HG03135 (cell line): ENCODE measurements around the gene NDUFB8.
"Not testable (repeated sequence)": the region's sequence is repeated elsewhere in the genome, so short reads cannot be mapped to it uniquely, and the experiment has no call there.

Source experiments
- ATAC-seq: cut with Tn5 transposase; IDR thresholded peaks from one replicate; pipeline ENCODE4 v1.9.1; 2021; ENCODE audit warnings: mild to moderate bottlenecking, moderate library complexity; ENCODE audit not compliant: unreplicated experiment

The NDUFB8 gene

DNA sequence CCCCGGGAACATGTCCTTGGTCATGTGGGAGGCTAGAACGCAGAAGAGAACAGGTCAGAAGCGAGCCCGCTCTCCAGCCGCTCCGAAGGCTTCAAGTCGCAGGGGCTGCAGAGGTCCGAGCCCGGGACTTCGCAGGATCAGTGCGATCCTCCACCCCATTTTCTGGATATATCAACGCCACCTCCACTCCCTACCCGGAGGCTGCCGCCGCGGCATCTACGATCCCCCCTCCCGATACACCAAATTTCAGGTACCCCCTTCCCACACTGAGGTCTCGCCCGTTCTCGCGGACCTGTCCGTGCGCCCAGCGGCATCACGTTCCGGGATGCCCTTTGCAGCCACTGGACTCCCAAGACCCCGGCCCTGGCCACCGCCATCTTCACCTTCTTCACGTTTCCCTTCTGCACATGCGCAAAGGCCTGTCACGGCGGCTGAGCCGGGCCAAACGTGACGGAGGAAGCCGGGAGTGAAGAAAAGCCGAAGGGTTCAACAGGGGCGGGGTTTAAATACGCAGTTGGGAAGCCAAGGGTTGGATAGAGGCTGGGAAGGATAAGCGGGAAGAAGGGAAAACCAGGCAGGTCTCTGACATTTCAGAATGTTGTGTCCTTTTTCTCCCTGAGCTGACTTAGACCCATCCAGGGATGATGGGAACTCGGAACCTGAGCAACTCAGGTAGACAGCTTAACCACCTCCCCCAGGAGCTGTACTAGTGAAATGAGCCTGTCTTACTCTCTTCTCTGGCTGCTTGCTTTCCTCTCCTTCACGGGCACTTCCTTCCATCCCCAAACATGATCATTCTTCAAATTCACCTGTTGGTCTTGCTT is at the start of gene NDUFB8:
Gene NDUFB8, minus strand, starts transcription at position 397 of the 824 bp plus-strand sequence. Its CDS starts 20 bp downstream, at position 377.
- ATAC-seq = peak; percentile 61

DNA sequence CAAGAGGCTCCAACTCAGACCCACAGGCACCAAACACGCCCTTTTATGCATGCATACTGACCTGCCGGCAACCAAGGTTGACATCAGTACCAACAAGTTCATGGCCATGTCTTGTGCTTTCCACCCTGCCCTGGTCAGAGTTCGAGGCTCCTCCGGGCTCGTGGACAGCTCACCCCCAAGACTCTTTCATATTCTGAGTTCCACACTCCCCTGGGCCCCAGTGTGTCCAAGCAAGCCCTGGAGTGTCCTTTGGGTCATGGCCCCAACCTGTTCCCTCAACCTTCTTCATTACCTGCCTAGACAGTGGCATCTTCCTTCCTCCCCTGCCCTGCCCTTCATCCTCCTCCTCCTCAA is 46.6 kb upstream of the NDUFB8 start:
- ATAC-seq = no peak

DNA sequence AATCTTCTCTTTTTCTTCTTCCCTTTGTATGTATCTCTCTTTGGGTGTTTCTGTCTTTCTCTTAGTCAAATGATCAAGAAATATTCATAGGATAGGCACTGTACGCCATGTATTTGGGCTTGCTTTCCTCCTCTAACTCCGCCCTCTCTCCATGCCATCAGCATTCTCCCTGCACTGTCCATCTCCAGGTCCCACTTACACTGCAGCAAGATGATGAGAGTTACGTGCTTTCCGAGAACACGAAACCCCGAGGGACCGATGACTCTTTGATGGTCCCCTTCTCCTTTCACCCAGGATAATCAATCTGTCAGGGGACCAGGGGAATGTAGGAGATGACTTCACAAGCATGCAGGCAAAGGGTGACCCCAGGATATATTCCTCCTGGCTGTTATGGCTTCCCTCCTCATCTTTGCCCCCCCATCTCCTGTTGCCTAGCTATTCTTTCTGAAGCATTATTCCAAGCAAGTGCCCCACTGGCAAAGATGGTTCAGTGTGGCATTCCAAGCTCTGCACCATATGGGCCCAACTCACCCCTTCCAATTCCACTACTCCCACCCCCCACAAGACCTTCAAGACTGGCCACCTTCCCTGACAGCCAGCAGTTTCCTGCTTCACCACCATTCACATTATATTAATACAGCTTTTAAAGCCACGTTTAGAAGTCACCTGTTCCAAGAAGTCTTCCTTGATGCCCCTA is 46.1 kb upstream of the NDUFB8 start:
- ATAC-seq = no peak

DNA sequence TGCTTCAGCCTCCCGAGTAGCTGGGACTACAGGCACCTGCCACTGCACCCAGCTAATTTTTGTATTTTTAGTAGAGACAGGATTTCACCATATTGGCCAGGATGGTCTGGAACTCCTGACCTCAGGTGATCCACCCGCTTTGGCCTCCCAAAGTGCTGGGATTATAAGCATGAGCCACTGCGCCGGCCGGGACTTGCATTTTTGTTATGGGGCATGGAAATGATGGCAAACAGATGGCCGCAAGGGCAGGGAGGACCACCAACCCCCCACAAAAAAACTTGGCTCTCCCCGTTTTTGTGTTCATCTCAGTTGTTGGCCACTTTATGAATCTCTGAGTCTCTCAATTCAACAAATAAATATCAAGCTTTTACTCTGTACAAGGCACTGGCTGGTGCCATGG is 45.5 kb upstream of the NDUFB8 start:
- ATAC-seq = not testable (repeated sequence)

DNA sequence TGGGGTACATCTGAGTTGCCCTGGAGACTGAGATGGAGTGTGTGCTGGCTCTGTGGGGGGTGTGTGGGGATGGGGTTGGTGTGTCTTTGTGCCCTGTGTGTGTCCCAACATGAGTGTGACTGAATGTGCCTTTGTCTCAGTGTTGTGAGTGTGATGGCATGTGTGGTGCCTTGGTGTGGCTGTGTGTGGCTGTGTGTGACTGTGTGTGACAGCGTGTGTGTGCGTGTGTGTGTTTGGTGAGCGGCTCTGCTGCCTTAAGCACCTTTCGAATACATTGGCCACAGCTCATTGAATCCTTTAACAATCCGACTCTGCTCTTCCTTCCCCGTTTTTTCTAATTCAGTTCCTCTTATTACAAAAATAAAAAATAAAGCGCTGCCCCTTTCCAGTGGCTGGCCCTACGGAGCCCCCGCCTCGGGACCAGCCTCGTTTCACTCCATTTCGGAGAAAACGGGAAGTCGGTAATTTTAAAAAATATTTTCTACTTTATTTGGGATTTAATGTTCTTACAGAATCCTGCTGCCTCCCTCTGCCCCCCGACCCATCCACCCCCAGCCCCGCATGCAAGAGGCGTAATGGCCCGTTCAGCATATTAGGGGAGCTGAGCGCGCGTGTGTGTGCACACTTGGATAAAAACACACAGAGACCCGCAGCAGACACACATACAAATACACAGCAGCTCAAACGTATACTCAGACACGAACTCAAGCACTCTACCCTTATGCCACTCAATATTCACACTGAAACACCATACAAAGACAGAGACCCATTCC is 41.6 kb upstream of the NDUFB8 start:
- ATAC-seq = no peak

DNA sequence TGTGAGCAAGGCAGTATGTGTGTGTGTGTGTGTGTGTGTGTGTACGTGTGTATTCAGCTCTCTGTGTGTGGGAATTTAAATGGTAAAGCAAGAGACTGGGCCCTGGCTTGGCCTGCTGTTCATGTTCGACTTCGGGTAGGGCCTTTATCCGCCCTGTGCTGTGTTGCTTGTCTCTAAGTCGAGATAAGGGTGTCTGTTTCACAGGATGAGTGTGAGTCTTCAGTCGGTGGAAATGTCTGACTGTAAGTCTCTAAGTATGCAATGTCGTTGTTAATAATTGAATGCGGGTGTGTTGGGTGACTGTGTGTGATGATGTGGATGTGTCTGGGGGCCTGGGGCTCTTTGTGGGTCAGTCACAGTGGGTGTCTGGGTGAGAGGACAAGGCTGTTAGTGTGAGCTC is 40.8 kb upstream of the NDUFB8 start:
- ATAC-seq = no peak

DNA sequence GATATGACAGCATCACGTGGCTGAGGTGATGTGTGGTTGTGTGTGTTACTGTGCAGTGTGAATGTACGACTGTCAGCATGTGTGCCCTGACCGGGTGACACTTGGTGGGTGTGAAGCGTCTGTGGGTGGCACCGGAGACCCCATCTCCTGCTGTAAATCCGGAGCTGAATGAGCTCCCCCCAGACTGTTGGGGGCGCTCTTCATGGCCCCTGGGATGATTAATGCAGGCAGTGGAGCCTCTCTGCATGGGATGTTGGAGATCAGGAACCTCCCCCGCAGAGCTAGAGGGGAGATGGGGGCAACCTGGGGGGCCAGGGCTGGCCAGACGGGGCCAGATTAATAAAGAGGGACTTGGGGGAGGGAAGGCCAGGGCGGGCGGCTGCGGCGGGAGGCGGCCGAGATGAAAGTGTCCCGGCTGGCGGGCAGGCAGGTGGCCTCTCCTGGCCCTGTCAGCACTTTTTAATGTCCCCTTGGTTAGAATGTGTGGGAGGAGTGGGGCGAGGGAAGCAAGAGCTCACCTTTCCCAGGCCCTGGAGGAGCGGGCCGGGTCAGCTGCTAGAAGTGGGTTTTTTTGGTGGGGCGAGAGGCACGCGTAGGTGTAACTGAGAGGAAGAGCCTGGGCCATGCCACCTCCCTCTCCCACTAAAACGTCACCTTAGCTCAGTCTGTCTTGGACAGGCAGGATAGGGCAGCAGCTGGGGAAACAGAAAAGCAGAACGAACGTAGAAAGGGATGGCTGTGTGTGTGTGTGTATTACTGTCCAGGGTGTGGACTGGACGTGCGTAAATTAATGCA is 40.2 kb upstream of the NDUFB8 start:
- ATAC-seq = no peak

GRCh38 chr10:100568912-100569311 is 39.2 kb upstream of the NDUFB8 start:
- ATAC-seq = no peak

GRCh38 chr10:100567826-100568225 is 38.2 kb upstream of the NDUFB8 start:
- no peak for ATAC-seq

- ATAC-seq = no peak
These were observed 37.6 kb upstream of the NDUFB8 start for GRCh38 chr10:100567249-100567648.

- ATAC-seq = no peak
These were observed 36.9 kb upstream of the NDUFB8 start for GRCh38 chr10:100566561-100566960.

DNA sequence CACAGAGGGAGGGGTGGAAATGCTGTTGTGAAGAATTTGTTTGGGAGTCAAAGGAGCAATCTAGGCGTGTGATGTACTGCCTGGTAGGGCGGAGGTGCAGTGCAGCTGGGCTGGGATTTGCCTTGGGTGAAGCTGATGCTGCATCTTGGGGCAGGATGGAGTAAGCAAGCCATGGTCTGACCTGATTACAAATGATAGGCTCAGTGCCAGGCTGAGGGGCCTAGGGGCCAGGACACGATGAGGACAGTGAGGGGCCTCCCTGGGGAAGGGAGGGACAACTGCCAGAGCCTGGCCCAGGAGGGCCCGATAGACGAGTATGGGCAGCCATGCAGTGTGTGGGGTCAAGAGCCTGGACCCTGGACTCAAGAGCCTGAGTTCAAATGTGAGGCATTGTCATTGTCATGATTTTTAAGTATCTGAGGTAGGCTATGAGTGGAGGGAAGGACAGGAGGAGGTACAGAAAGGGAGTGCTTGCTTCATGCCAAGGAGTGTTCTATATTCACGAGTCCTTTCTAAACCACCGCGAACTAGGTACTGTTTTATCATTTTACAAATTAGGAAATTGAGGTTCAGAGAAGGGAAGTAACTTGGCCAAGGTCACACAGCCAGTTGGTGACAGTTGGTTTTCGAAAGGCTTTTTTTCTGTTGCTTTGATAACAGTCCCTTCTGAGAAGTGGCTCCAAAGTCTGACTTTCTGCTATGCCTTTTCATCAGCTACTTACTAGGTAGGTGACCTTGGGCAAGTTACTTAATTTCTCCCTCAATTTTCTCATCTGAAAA is 35.7 kb upstream of the NDUFB8 start:
- no peak for ATAC-seq

GRCh38 chr10:100562008-100562672 is 32.5 kb upstream of the NDUFB8 start:
- peak; percentile 78 for ATAC-seq

GRCh38 chr10:100561005-100561404 is 31.3 kb upstream of the NDUFB8 start:
- no peak for ATAC-seq

DNA sequence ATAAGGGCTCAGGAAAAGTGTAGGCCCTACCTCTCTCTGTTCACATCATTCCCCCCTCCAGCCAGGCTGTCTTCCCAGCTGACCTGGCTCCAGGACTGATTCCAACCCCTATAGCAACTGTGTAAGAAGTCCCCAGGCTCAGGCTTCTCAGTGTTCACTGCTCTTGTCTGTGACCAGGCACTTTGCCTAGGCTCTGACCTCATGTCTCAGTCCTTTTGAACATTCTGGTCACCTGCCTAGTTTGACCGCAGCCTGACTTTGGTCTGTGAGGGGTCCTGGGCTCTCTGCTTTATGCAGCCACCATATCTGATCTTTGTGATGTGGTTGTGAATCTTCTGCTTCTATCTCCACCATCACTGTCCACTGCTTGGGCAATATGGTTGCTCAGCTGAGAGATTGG is 30.6 kb upstream of the NDUFB8 start:
- ATAC-seq = no peak

GRCh38 chr10:100554902-100555301 is 25.2 kb upstream of the NDUFB8 start:
- no peak for ATAC-seq

GRCh38 chr10:100553929-100554328 is 24.3 kb upstream of the NDUFB8 start:
- no peak for ATAC-seq

DNA sequence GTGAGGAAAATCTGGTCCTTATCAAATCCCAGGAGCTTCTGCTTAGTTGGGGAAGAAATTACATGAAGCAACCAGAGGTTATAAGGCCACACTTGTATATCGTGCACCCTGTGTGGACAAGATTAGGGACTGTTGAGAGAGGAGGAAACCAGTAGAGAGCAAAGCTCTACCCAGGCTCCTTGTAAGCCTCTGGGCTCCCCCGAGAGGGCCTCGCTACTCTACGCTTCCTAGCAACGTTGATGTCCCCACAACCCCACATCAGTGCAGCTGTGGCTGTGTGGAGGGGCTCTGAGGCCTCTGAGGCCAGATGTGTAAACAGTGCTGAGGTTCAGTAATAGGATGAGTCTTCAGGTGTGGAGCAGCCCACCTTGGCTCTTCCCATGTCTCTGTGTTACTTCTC is 22.1 kb upstream of the NDUFB8 start:
- ATAC-seq = no peak

GRCh38 chr10:100551196-100551595 is 21.5 kb upstream of the NDUFB8 start:
- no peak for ATAC-seq

- ATAC-seq = no peak
These were observed 15.3 kb upstream of the NDUFB8 start for GRCh38 chr10:100544950-100545349.
